ENCODE measurements around the gene NUP62CL. TPM values are rescaled to one million over a fixed set of nuclear protein-coding genes. Genes with fewer than 3 reads are reported as not detected.

Gene NUP62CL
- total RNA-seq (2021), result 2.9 and 4.0 TPM in 2 replicates
- Bru-seq, nascent RNA, result percentile 41 among the genes with signal in this experiment
- percentile 35 among the genes with signal in this experiment for BruChase-seq, experiment 1, labeled RNA remaining after a 2-hour chase
- BruChase-seq, experiment 2, labeled RNA remaining after a 6-hour chase, result percentile 28 among the genes with signal in this experiment
- long read RNA-seq, partial matches to known transcripts, result 0 of 4 reads
- long read RNA-seq, other reads (novel, unspliced or antisense), result 4 of 4 reads

GRCh38 chrX:107205770-107206696, at the start of gene NUP62CL, which contains the start of gene DNAAF6:
NUP62CL (minus strand) TSS chrX:107206433; CDS start chrX:107175146, 31,287 bp downstream.
DNAAF6 (plus strand) TSS chrX:107206611; CDS start chrX:107212876, 6,265 bp downstream.
- Histone ChIP-seq H3K27ac (ENCODE audit: low read depth, low read length, poor library complexity, severe bottlenecking) (no peak within 1 kb of the TSS), H3K27me3 (replicated peaks; ENCODE audit: insufficient read depth, low read depth, low read length, poor library complexity) (no peaks in the 10 kb centered on the region), H3K4me3 (ENCODE audit: low read depth, low read length, poor library complexity, severe bottlenecking) (peak within 1 kb of the TSS; percentile 57), H3K36me3 (ENCODE audit: insufficient read depth, low read length, poor library complexity, severe bottlenecking) (no peaks in the 10 kb centered on the region), H3K9me3 (ENCODE audit: low read depth, low read length, poor library complexity, severe bottlenecking) (no peaks in the 10 kb centered on the region), H3K4me1 (ENCODE audit: insufficient read depth, low read length, poor library complexity, severe bottlenecking) (no peaks in the 10 kb centered on the region)
- no TSS peak for BruUV-seq (replicated peaks)
- peak; percentile 78 for DNase-seq (ENCODE audit: low spot score)
- TF ChIP-seq EZH2 (IDR thresholded peaks at IDR 0.05; ENCODE audit: borderline replicate concordance, low read depth, low read length, poor library complexity, severe bottlenecking) (no peak), CTCF (conservative IDR thresholded peaks at IDR 0.05; ENCODE audit: low read depth, low read length) (no peak)
- ChIA-PET CTCF (no interaction called here), POLR2A (ENCODE audit: low non-redundant PET) (no interaction called here)
- intact Hi-C loops (cut with micrococcal nuclease; ENCODE audit: unreplicated experiment), result no loop called here

- no peaks in the 10 kb centered on the region for H3K4me1 ChIP-seq (ENCODE audit: insufficient read depth, low read length, poor library complexity, severe bottlenecking)
- no peaks in the 10 kb centered on the region for H3K9me3 ChIP-seq (ENCODE audit: low read depth, low read length, poor library complexity, severe bottlenecking)
- no peak overlapping the region for H3K27ac ChIP-seq (ENCODE audit: low read depth, low read length, poor library complexity, severe bottlenecking)
- no peak for DNase-seq (ENCODE audit: low spot score)
- H3K27me3 ChIP-seq (replicated peaks; ENCODE audit: insufficient read depth, low read depth, low read length, poor library complexity), result no peaks in the 10 kb centered on the region
- intact Hi-C loops (cut with micrococcal nuclease; ENCODE audit: unreplicated experiment), result no loop called here
- no TSS peak for BruUV-seq (replicated peaks)
- TF ChIP-seq CTCF (conservative IDR thresholded peaks at IDR 0.05; ENCODE audit: low read depth, low read length) (no peak), EZH2 (IDR thresholded peaks at IDR 0.05; ENCODE audit: borderline replicate concordance, low read depth, low read length, poor library complexity, severe bottlenecking) (no peak)
- ChIA-PET POLR2A (ENCODE audit: low non-redundant PET) (no interaction called here), CTCF (no interaction called here)
- H3K4me3 ChIP-seq (ENCODE audit: low read depth, low read length, poor library complexity, severe bottlenecking), result no peak overlapping the region
- H3K36me3 ChIP-seq (ENCODE audit: insufficient read depth, low read length, poor library complexity, severe bottlenecking), result no peaks in the 10 kb centered on the region
These were observed 22.2 kb upstream of the NUP62CL start for GRCh38 chrX:107228486-107228819.

- Histone ChIP-seq H3K4me1 (ENCODE audit: insufficient read depth, low read length, poor library complexity, severe bottlenecking) (no peaks in the 10 kb centered on the region), H3K4me3 (ENCODE audit: low read depth, low read length, poor library complexity, severe bottlenecking) (no peak overlapping the region), H3K36me3 (ENCODE audit: insufficient read depth, low read length, poor library complexity, severe bottlenecking) (no peaks in the 10 kb centered on the region), H3K9me3 (ENCODE audit: low read depth, low read length, poor library complexity, severe bottlenecking) (no peaks in the 10 kb centered on the region), H3K27ac (ENCODE audit: low read depth, low read length, poor library complexity, severe bottlenecking) (no peak overlapping the region), H3K27me3 (replicated peaks; ENCODE audit: insufficient read depth, low read depth, low read length, poor library complexity) (no peaks in the 10 kb centered on the region)
- POLR2A ChIA-PET (ENCODE audit: low non-redundant PET), result no interaction called here
- TF ChIP-seq EZH2 (IDR thresholded peaks at IDR 0.05; ENCODE audit: borderline replicate concordance, low read depth, low read length, poor library complexity, severe bottlenecking), result no peak
- TF ChIP-seq CTCF (conservative IDR thresholded peaks at IDR 0.05; ENCODE audit: low read depth, low read length), result no peak
- intact Hi-C loops (cut with micrococcal nuclease; ENCODE audit: unreplicated experiment), result no loop called here
- BruUV-seq (replicated peaks), result no TSS peak
- no peak for DNase-seq (ENCODE audit: low spot score)
- CTCF ChIA-PET, result no interaction called here
These were observed 21.7 kb upstream of the NUP62CL start for GRCh38 chrX:107227780-107228485.
